Fibroblast of skin of right quadriceps (primary cell): ENCODE measurements around the gene ANKRD39.

Experiments used
- DNase-seq: peaks from one replicate; pipeline ENCODE4 v3.0.0-alpha.2; 2013

Gene ANKRD39

GRCh38 chr2:96852667-96853066 lies 5.1 kb downstream of the ANKRD39 start:
- no peak for DNase-seq

- DNase-seq = no peak
These were observed 9.6 kb downstream of the ANKRD39 start for GRCh38 chr2:96848264-96848663.

- DNase-seq = no peak
These were observed 10.2 kb downstream of the ANKRD39 start for GRCh38 chr2:96847586-96847985.

- DNase-seq = no peak
These were observed 11.0 kb downstream of the ANKRD39 start for GRCh38 chr2:96846825-96847224.

- DNase-seq = no peak
These were observed 13.4 kb downstream of the ANKRD39 start for GRCh38 chr2:96844405-96844808.

- DNase-seq = no peak
These were observed 14.1 kb downstream of the ANKRD39 start, which contains the start of gene ANKRD23 for GRCh38 chr2:96843538-96844268. ANKRD23 (minus strand) TSS chr2:96844021; CDS start chr2:96843992, 29 bp downstream.

GRCh38 chr2:96842600-96842999 lies 15.2 kb downstream of the ANKRD39 start:
- no peak for DNase-seq

- no peak for DNase-seq
These were observed 15.9 kb downstream of the ANKRD39 start for GRCh38 chr2:96841701-96842495.

GRCh38 chr2:96839875-96840850 lies 17.7 kb downstream of the ANKRD39 start:
- no peak for DNase-seq

- peak; percentile 21 for DNase-seq
These were observed 18.4 kb downstream of the ANKRD39 start for GRCh38 chr2:96839293-96839874.

GRCh38 chr2:96838345-96839292 lies 19.2 kb downstream of the ANKRD39 start:
- DNase-seq = no peak

- DNase-seq = no peak
These were observed 20.2 kb downstream of the ANKRD39 start for GRCh38 chr2:96837575-96837974.

- DNase-seq = no peak
These were observed 22.0 kb downstream of the ANKRD39 start for GRCh38 chr2:96835830-96836229.

- peak; percentile 57 for DNase-seq
These were observed 24.9 kb downstream of the ANKRD39 start for GRCh38 chr2:96832754-96833507.

GRCh38 chr2:96832408-96832753 lies 25.4 kb downstream of the ANKRD39 start:
- DNase-seq = no peak

GRCh38 chr2:96831679-96832078 lies 26.1 kb downstream of the ANKRD39 start:
- no peak for DNase-seq

- no peak for DNase-seq
These were observed 27.7 kb downstream of the ANKRD39 start for GRCh38 chr2:96830044-96830562.

- no peak for DNase-seq
These were observed 28.9 kb downstream of the ANKRD39 start for GRCh38 chr2:96828874-96829273.

GRCh38 chr2:96828436-96828835 lies 29.4 kb downstream of the ANKRD39 start:
- no peak for DNase-seq

GRCh38 chr2:96826546-96827278 lies 31.1 kb downstream of the ANKRD39 start:
- DNase-seq = no peak
